HUES48 (cell line): ENCODE measurements around the gene ATXN7L3.

ENCODE experiments used
- H3K27ac ChIP-seq: one replicate; pipeline ENCODE4 v1.7.0; 2013; ENCODE audit warnings: low read depth, low read length, inconsistent platforms
- H3K27me3 ChIP-seq: 2 replicates; pipeline ENCODE4 v1.6.1; 2013; ENCODE audit warnings: mild to moderate bottlenecking, low read length; ENCODE audit not compliant: control insufficient read depth, insufficient read depth
- H3K36me3 ChIP-seq: 2 replicates; pipeline ENCODE4 v1.6.1; 2013; ENCODE audit warnings: low read length; ENCODE audit not compliant: control insufficient read depth, insufficient read depth
- H3K4me1 ChIP-seq: 2 replicates; pipeline ENCODE4 v1.6.1; 2013; ENCODE audit warnings: mild to moderate bottlenecking, low read length; ENCODE audit not compliant: control insufficient read depth, insufficient read depth
- H3K4me3 ChIP-seq: 2 replicates; pipeline ENCODE4 v1.5.1; 2013; ENCODE audit warnings: mild to moderate bottlenecking, low read depth, low read length
- H3K9ac ChIP-seq: 2 replicates; pipeline ENCODE4 v1.6.1; 2013; ENCODE audit warnings: mild to moderate bottlenecking, low read depth, low read length, moderate library complexity
- H3K9me3 ChIP-seq: 2 replicates; pipeline ENCODE4 v1.6.1; 2013; ENCODE audit warnings: low read length; ENCODE audit not compliant: control insufficient read depth, insufficient read depth

Gene ATXN7L3

GRCh38 chr17:44229090-44229489 lies 29.4 kb upstream of the ATXN7L3 start:
- Histone ChIP-seq H3K4me1 (no peaks in the 10 kb centered on the region), H3K36me3 (no peaks in the 10 kb centered on the region), H3K27me3 (no peaks in the 10 kb centered on the region), H3K27ac (no peak overlapping the region), H3K9me3 (no peaks in the 10 kb centered on the region), H3K9ac (no peak overlapping the region), H3K4me3 (no peak overlapping the region)

GRCh38 chr17:44223541-44224071 lies 23.9 kb upstream of the ATXN7L3 start:
- Histone ChIP-seq H3K9ac (no peak overlapping the region), H3K9me3 (no peaks in the 10 kb centered on the region), H3K36me3 (no peaks in the 10 kb centered on the region), H3K4me1 (0 out of 2 replicates have a peak, but pooled peaks cover 8% of the 10 kb centered on the region), H3K27ac (no peak overlapping the region), H3K4me3 (no peak overlapping the region), H3K27me3 (0 out of 2 replicates have a peak, but pooled peaks cover 6% of the 10 kb centered on the region)

DNA sequence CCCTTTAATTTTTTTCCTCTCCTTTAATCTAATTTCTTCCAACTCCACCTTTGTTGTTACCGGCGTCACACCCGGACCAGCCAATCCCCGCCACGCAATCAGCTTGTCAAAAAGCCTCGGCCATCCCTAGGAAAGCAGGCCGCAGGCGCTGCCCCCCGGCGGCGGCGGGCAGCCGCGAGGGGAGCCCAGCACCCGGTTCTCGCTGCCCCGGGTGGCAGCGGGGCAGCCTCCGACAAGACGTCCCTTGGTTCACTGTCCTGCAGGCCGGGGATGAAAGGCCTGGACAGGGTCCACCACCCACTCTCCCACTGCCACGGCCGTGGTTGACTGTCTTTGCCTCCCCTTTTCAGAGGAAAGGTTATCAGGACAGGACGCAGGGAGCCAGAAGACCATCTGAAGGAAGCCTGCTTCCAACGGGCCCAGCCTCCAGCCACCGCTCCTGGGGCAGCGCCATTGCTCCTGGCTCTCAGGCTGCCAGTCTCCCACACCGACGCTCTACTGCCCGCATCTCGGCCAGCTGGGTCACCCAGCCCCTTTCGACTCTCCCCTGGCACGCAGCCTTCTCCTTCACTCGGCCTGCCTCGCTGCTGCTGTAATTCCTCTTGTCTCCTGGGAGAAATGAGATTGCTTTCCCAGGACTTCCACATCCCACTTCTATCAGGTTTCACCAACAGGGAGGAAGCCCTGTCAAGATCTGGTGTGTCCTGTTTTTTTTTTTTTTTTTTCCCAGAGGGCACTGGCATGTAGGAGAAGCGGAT lies 22.6 kb upstream of the ATXN7L3 start:
- Histone ChIP-seq H3K4me1 (peaks cover 16% of the 10 kb centered on the region), H3K27ac (peak overlapping the region; percentile 95), H3K36me3 (peaks cover 6% of the 10 kb centered on the region; the same call in 1 of the 2 replicates), H3K9ac (no peak overlapping the region), H3K4me3 (peak overlapping the region; percentile 87), H3K27me3 (0 out of 2 replicates have a peak, but pooled peaks cover 6% of the 10 kb centered on the region), H3K9me3 (no peaks in the 10 kb centered on the region)

- no peak overlapping the region for H3K9ac ChIP-seq
- 0 out of 2 replicates have a peak, but pooled peaks cover 6% of the 10 kb centered on the region for H3K27me3 ChIP-seq
- peak overlapping the region; percentile 95 for H3K27ac ChIP-seq
- peaks cover 11% of the 10 kb centered on the region for H3K36me3 ChIP-seq
- peaks cover 16% of the 10 kb centered on the region for H3K4me1 ChIP-seq
- peak overlapping the region; percentile 87 for H3K4me3 ChIP-seq
- no peaks in the 10 kb centered on the region for H3K9me3 ChIP-seq
Observed at GRCh38 chr17:44221862-44222111, 22.1 kb upstream of the ATXN7L3 start.

- H3K27me3 ChIP-seq = 0 out of 2 replicates have a peak, but pooled peaks cover 6% of the 10 kb centered on the region
- H3K9me3 ChIP-seq = no peaks in the 10 kb centered on the region
- peaks cover 16% of the 10 kb centered on the region for H3K4me1 ChIP-seq
- peak overlapping the region; percentile 95 for H3K27ac ChIP-seq
- peaks cover 17% of the 10 kb centered on the region for H3K36me3 ChIP-seq
- peak overlapping the region; percentile 95; the same call in 1 of the 2 replicates for H3K9ac ChIP-seq
- peak overlapping the region; percentile 87 for H3K4me3 ChIP-seq
Observed at GRCh38 chr17:44221084-44221861, 21.6 kb upstream of the ATXN7L3 start.

GRCh38 chr17:44220213-44221083 lies 20.8 kb upstream of the ATXN7L3 start:
- Histone ChIP-seq H3K4me1 (peaks cover 16% of the 10 kb centered on the region), H3K4me3 (peak overlapping the region; percentile 87), H3K9me3 (no peaks in the 10 kb centered on the region), H3K27ac (peak overlapping the region; percentile 95), H3K9ac (peak overlapping the region; percentile 95), H3K27me3 (0 out of 2 replicates have a peak, but pooled peaks cover 6% of the 10 kb centered on the region), H3K36me3 (peaks cover 25% of the 10 kb centered on the region)

DNA sequence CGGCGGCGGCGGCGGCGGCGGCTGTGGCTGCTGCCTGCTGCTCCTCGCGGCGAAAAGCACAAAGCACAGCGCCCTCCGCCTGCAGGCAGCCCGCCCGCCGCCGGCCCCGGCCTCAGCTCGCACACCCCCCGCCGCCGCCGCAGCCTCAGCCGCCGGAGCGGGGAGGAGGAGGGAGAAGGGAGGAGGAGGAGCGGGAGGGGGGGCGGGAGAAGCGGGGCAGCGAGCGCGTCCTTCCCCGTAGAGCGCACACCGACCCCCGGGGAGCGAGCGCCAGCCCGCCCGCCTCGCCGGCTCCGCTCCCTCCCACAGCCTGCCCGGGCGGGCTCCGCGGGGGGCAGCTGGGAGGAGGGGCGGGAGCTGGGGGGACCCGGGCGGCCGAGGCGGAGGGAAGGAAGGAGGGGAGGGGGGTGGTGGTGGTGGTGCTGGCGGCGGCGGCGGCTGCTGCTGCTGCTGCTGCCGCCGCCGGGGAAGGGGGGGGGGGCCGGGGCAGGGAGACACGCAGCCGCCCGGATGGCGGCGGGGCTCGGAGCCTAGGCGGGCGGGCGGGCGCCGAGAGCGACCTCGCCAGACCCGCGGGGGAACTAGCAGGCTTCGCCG lies 20.0 kb upstream of the ATXN7L3 start, which contains the start of gene UBTF:
Gene UBTF (minus strand): TSS at position 60 of the 597 bp plus-strand sequence. CDS start 1,446 bp downstream, outside the sequence.
- H3K4me3 ChIP-seq = peak within 1 kb of the TSS; percentile 87
- H3K9me3 ChIP-seq = no peaks in the 10 kb centered on the region
- 0 out of 2 replicates have a peak, but pooled peaks cover 6% of the 10 kb centered on the region for H3K27me3 ChIP-seq
- H3K9ac ChIP-seq = peak within 1 kb of the TSS; percentile 95
- H3K36me3 ChIP-seq = peaks cover 32% of the 10 kb centered on the region
- peak within 1 kb of the TSS; percentile 95 for H3K27ac ChIP-seq
- H3K4me1 ChIP-seq = peaks cover 16% of the 10 kb centered on the region

GRCh38 chr17:44219108-44219615 lies 19.5 kb upstream of the ATXN7L3 start:
- 0 out of 2 replicates have a peak, but pooled peaks cover 6% of the 10 kb centered on the region for H3K27me3 ChIP-seq
- H3K9ac ChIP-seq = peak overlapping the region; percentile 93
- peak overlapping the region; percentile 87 for H3K4me3 ChIP-seq
- peaks cover 38% of the 10 kb centered on the region for H3K36me3 ChIP-seq
- H3K4me1 ChIP-seq = peaks cover 16% of the 10 kb centered on the region
- H3K27ac ChIP-seq = peak overlapping the region; percentile 95
- H3K9me3 ChIP-seq = no peaks in the 10 kb centered on the region

DNA sequence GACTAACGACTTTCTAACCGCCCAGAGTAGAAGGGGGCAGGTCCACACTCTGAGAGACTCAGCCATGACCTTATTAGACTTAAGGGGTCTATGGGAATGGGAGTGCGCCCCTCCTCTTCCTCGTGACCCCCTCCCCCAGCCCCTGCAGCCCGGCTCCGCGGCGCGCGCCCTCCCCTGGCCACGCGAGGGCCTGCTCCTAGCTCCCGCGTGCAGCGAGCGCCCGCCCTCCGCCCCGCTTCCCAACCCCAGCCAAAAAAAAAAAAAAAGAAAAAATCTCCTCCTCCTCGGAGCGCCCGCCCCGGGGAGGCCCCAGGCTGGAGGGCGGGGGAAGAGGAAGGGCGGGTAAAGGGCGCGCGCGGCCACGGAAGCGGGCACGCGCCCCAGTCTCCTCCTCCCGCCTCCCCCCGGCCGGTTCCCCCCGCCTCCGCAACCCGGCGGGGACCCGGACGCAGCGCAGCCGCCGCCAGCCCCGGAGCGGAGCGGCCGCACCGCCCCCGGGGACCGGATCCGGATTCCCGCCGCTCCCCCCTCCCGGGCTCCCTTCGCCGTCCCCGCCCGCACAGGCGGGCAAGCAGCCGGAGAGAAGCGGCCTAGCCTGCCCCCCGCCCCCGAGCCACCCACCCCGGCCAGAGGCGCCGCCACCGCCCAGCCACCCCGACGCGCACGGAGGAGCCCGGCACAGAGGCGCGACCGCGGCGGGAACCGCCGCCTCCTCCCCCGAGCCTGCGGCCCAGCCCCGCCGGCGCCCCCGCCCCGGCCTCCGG lies 18.8 kb upstream of the ATXN7L3 start:
- Histone ChIP-seq H3K27ac (peak overlapping the region; percentile 95), H3K27me3 (0 out of 2 replicates have a peak, but pooled peaks cover 2% of the 10 kb centered on the region), H3K4me3 (peak overlapping the region; percentile 87)

More for the DNA sequence above, 18.8 kb upstream of the ATXN7L3 start:
- Histone ChIP-seq H3K4me1 (peaks cover 16% of the 10 kb centered on the region), H3K9me3 (no peaks in the 10 kb centered on the region), H3K9ac (peak overlapping the region; percentile 93), H3K36me3 (peaks cover 44% of the 10 kb centered on the region)
